ENCODE results near the gene AGXT2.

Gene AGXT2

DNA sequence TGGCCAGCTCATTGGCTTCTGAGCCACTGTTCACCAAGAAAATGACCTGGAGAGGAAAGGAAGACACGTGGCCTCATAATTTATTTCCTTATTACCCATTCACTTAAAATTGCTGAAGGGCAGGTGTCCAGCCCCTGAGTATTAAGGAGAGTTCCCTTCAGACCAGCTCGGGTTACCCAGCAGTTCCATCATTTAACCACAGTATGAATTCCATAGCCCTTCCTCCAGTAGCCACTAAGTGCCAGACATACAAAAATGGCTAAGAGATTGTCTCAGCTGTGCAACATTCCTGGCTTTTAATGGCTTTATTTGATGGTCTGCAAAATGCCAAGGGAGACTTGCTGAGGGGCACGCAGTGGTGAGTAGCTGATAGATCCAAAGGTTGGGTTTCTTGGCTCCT, 12.5 kb downstream of the AGXT2 start:
- Histone ChIP-seq H3K27me3 (ENCODE audit: low read depth, low read length) (peaks cover 25% of the 10 kb centered on the region), H3K4me2 (ENCODE audit: low read length) (no peak overlapping the region), H4K20me1 (ENCODE audit: insufficient read depth, low read length) (no peaks in the 10 kb centered on the region), H3K4me1 (ENCODE audit: low read length) (no peaks in the 10 kb centered on the region), H3K4me3 (ENCODE audit: low read length) (no peak overlapping the region), H3K9ac (ENCODE audit: low read length) (no peak overlapping the region), H3K27ac (ENCODE audit: low read length) (no peak overlapping the region), H3K9me3 (ENCODE audit: insufficient read depth, low read length) (no peaks in the 10 kb centered on the region), H3K36me3 (replicated peaks; ENCODE audit: low read depth, low read length) (no peaks in the 10 kb centered on the region), H2AFZ (ENCODE audit: low read depth, low read length) (no peak overlapping the region), H3K79me2 (ENCODE audit: low read length) (no peaks in the 10 kb centered on the region)
- TF ChIP-seq EZH2phosphoT487 (IDR thresholded peaks at IDR 0.05; ENCODE audit: low read depth), result no peak
- TF ChIP-seq, protein P1, sequence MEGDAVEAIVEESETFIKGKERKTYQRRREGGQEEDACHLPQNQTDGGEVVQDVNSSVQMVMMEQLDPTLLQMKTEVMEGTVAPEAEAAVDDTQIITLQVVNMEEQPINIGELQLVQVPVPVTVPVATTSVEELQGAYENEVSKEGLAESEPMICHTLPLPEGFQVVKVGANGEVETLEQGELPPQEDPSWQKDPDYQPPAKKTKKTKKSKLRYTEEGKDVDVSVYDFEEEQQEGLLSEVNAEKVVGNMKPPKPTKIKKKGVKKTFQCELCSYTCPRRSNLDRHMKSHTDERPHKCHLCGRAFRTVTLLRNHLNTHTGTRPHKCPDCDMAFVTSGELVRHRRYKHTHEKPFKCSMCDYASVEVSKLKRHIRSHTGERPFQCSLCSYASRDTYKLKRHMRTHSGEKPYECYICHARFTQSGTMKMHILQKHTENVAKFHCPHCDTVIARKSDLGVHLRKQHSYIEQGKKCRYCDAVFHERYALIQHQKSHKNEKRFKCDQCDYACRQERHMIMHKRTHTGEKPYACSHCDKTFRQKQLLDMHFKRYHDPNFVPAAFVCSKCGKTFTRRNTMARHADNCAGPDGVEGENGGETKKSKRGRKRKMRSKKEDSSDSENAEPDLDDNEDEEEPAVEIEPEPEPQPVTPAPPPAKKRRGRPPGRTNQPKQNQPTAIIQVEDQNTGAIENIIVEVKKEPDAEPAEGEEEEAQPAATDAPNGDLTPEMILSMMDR (IDR thresholded peaks at IDR 0.05; ENCODE audit: low read depth, low read length), result no peak

DNA sequence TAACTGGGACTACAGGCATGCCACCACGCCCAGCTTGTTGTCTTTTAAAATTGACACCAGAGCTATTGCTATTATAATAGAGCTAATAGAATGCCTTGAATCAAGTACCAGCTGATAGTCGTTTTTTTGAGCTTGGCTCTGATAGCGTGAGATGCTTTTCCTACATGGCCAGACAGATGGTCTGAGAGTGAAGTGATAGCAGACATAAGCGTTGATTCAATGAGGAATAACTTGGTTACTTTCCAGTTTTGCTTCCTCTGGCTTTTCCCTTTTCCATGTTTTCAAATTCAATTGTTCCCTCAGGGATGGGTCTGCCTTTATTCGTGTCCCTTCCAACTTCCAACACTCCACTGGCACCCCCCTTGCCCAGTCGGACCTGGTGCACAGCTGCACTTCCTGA, 15.4 kb downstream of the AGXT2 start:
- Histone ChIP-seq H3K27me3 (ENCODE audit: low read depth, low read length) (peaks cover 27% of the 10 kb centered on the region), H3K4me1 (ENCODE audit: low read length) (no peaks in the 10 kb centered on the region), H3K79me2 (ENCODE audit: low read length) (no peaks in the 10 kb centered on the region), H3K9me3 (ENCODE audit: insufficient read depth, low read length) (no peaks in the 10 kb centered on the region), H3K4me3 (ENCODE audit: low read length) (no peak overlapping the region), H3K4me2 (ENCODE audit: low read length) (no peak overlapping the region), H4K20me1 (ENCODE audit: insufficient read depth, low read length) (no peaks in the 10 kb centered on the region), H2AFZ (ENCODE audit: low read depth, low read length) (no peak overlapping the region), H3K36me3 (replicated peaks; ENCODE audit: low read depth, low read length) (no peaks in the 10 kb centered on the region), H3K9ac (ENCODE audit: low read length) (no peak overlapping the region), H3K27ac (ENCODE audit: low read length) (no peak overlapping the region)
- TF ChIP-seq, protein P1 (IDR thresholded peaks at IDR 0.05; ENCODE audit: low read depth, low read length), result no peak
- no peak for TF ChIP-seq EZH2phosphoT487 (IDR thresholded peaks at IDR 0.05; ENCODE audit: low read depth)

DNA sequence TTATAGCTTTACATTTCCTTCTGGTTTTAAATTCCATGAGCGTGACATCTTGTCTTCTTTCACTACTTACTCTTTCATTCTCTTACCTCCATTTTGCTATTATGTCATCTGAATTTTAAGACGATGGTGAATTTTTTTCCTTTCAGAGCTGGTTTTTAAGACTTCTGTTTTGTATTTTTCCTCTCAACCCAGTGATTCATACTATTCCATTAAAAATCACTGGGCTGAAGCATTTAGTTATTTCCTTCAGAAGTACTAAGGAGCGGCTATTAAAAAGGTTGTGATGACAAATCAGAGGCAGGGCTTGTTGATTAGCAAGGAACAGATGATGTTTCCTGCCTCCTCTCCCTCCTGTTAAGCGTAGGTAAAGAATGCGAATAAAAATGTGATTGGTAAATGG, 16.5 kb downstream of the AGXT2 start:
- no peak overlapping the region for H3K9ac ChIP-seq (ENCODE audit: low read length)
- no peaks in the 10 kb centered on the region for H4K20me1 ChIP-seq (ENCODE audit: insufficient read depth, low read length)
- no peak overlapping the region for H3K4me3 ChIP-seq (ENCODE audit: low read length)
- H2AFZ ChIP-seq (ENCODE audit: low read depth, low read length), result no peak overlapping the region
- H3K36me3 ChIP-seq (replicated peaks; ENCODE audit: low read depth, low read length), result no peaks in the 10 kb centered on the region
- H3K27ac ChIP-seq (ENCODE audit: low read length), result no peak overlapping the region
- no peak for TF ChIP-seq EZH2phosphoT487 (IDR thresholded peaks at IDR 0.05; ENCODE audit: low read depth)
- TF ChIP-seq, protein P1 (IDR thresholded peaks at IDR 0.05; ENCODE audit: low read depth, low read length), result no peak
- no peak overlapping the region for H3K4me2 ChIP-seq (ENCODE audit: low read length)
- H3K4me1 ChIP-seq (ENCODE audit: low read length), result no peaks in the 10 kb centered on the region
- H3K9me3 ChIP-seq (ENCODE audit: insufficient read depth, low read length), result no peaks in the 10 kb centered on the region
- H3K79me2 ChIP-seq (ENCODE audit: low read length), result no peaks in the 10 kb centered on the region
- peaks cover 31% of the 10 kb centered on the region for H3K27me3 ChIP-seq (ENCODE audit: low read depth, low read length)

DNA sequence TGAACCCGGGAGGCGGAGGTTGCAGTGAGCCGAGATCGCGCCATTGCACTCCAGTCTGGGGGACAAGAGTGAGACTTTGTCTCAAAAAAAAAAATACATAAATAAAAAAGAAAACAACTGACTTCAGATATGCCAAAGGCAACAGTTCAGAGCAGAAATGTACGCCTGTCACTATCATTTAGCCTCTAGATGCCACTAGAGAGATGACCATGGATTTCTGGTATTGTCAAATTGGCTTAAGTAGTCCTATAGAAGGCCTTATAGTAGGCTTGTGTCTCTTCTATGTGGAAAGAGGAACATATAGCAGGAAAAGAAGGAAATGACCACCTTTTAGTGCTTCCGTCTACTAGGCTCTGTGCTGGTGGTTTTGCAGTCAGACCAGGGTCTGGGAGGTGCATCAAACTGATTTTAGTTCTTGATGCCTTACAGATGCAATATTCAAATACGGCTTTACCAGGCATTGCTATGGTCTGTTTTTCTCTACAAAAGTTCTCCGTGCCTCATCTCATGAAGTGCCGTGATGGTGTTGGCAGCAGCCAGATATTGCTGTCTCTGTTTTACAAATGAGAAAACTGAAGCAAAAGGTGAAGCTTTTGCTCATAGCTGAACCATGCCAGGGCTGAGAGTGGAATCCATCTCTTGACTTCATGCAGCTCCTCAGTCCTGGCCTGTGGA, 17.2 kb downstream of the AGXT2 start:
- H3K4me2 ChIP-seq (ENCODE audit: low read length), result no peak overlapping the region
- no peaks in the 10 kb centered on the region for H3K9me3 ChIP-seq (ENCODE audit: insufficient read depth, low read length)
- H3K27me3 ChIP-seq (ENCODE audit: low read depth, low read length), result peaks cover 30% of the 10 kb centered on the region
- TF ChIP-seq, protein P1 (IDR thresholded peaks at IDR 0.05; ENCODE audit: low read depth, low read length), result peak; percentile 30
- no peak for TF ChIP-seq EZH2phosphoT487 (IDR thresholded peaks at IDR 0.05; ENCODE audit: low read depth)
- H2AFZ ChIP-seq (ENCODE audit: low read depth, low read length), result no peak overlapping the region
- no peak overlapping the region for H3K9ac ChIP-seq (ENCODE audit: low read length)
- no peaks in the 10 kb centered on the region for H3K79me2 ChIP-seq (ENCODE audit: low read length)
- no peaks in the 10 kb centered on the region for H4K20me1 ChIP-seq (ENCODE audit: insufficient read depth, low read length)
- H3K4me1 ChIP-seq (ENCODE audit: low read length), result no peaks in the 10 kb centered on the region
- H3K4me3 ChIP-seq (ENCODE audit: low read length), result no peak overlapping the region
- no peak overlapping the region for H3K27ac ChIP-seq (ENCODE audit: low read length)
- no peaks in the 10 kb centered on the region for H3K36me3 ChIP-seq (replicated peaks; ENCODE audit: low read depth, low read length)
